PFSK-1 (cell line): ENCODE measurements around the gene NR3C2.

Source experiments
- POLR2AphosphoS5 ChIP-seq: IDR thresholded peaks from 2 replicates; pipeline ENCODE4 v1.6.1; 2012; ENCODE audit warnings: low read depth, mild to moderate bottlenecking, control low read depth, low read length, moderate library complexity
- REST ChIP-seq, 2 experiments: IDR thresholded peaks; 2 replicates each; pipeline versions ENCODE4 v1.6.1 to v1.8.0; 2011 to 2012; ENCODE audit warnings: low read depth in 2 of 2, low read length in 2 of 2, control low read depth in 1 of 2, inconsistent platforms in 1 of 2, mild to moderate bottlenecking in 1 of 2, moderate library complexity in 1 of 2; ENCODE audit not compliant: insufficient read depth in 1 of 2

DNA sequence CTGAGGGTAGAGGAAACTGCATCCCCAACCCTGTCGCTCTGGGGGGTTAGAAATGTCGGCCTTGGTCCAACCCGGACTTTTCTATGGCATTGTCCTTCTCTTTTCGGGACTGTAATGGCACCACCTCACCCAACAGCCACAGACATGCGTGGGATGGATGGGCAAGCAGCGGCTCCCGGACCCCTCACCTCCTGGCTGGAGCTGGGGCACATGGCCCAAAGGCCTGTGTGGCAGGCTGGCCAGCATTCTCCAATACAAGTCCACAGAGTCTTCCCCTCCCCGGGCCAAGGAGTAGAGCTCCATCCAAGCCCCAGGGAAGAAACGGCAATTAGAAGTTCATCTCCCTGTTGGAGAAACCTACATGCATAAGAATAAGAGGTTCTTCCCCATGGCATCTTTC lies 142.9 kb downstream of the NR3C2 start:
- TF ChIP-seq POLR2AphosphoS5 (no peak), REST (IDR thresholded peaks at IDR 0.05; ENCODE audit: insufficient read depth in 1 of 2, low read depth in 2 of 2, low read length in 2 of 2) (no peak)
